Tongue (tissue), 3 donors: ENCODE results near the gene PDXDC1. TPM values are rescaled to one million over a fixed set of nuclear protein-coding genes. Genes with fewer than 3 reads are reported as not detected.
"Not testable (repeated sequence)": the region's sequence is repeated elsewhere in the genome, so short reads cannot be mapped to it uniquely, and the experiment has no call there.

Experiments used
- DNase-seq: peaks from one replicate; pipeline ENCODE4 v3.0.0-alpha.2; 2015
- small RNA-seq: library from RNA; depleted of rRNA; stranded (forward); fragments of <200 nt; gene quantifications from one replicate; pipeline ENCODE3, GENCODE V24; 2014; ENCODE audit warnings: low replicate concordance
- total RNA-seq: library from RNA; depleted of rRNA; stranded (reverse); fragments of >200 nt; gene quantifications from one replicate; pipeline ENCODE4 v1.2.3, GENCODE V29; 2014

The PDXDC1 gene
- total RNA-seq, 1 donor from 2014 or later = 69.1 TPM

- DNase-seq = not testable (repeated sequence)
Observed at GRCh38 chr16:15163055-15163454, 188.2 kb downstream of the PDXDC1 start.

GRCh38 chr16:15166177-15166576 lies 191.4 kb downstream of the PDXDC1 start:
- DNase-seq = not testable (repeated sequence)

- not testable (repeated sequence) for DNase-seq
Observed at GRCh38 chr16:15168303-15168702, 193.5 kb downstream of the PDXDC1 start.

GRCh38 chr16:15168953-15169652 lies 194.3 kb downstream of the PDXDC1 start:
- DNase-seq = not testable (repeated sequence)

GRCh38 chr16:15179909-15180308 lies 205.1 kb downstream of the PDXDC1 start:
- DNase-seq = not testable (repeated sequence)

- not testable (repeated sequence) for DNase-seq
Observed at GRCh38 chr16:15180946-15181345, 206.1 kb downstream of the PDXDC1 start.

GRCh38 chr16:15184000-15184399 lies 209.2 kb downstream of the PDXDC1 start:
- DNase-seq = not testable (repeated sequence)

Small RNAs within 50 kb of the gene (small RNA-seq; reads per million reads assigned to genes)
- gene AC138932.4 = not detected
- gene MIR1972-1 = not detected
- gene MIR3180-4 = not detected
- gene MIR6511A1 = not detected
- gene MIR6770-1 = not detected
- not detected for gene RF00019

Other genes with a start within 250 kb of the PDXDC1 start
- gene NPIPA2, start 232.5 kb upstream of the PDXDC1 start, total RNA-seq = not detected
- 103 TPM for gene NOMO1, start 141.3 kb upstream of the PDXDC1 start, total RNA-seq
- 84.9 TPM for gene NPIPA1, start 37.6 kb upstream of the PDXDC1 start, total RNA-seq
- 27.9 TPM for gene NTAN1, start 81.0 kb downstream of the PDXDC1 start, total RNA-seq
- gene RRN3, start 119.2 kb downstream of the PDXDC1 start, total RNA-seq = 55.1 TPM